HepG2 (cell line): ENCODE data around the gene PLA2G2E. TPM values are rescaled to one million over a fixed set of nuclear protein-coding genes. Genes with fewer than 3 reads are reported as not detected.
A peak's percentile ranks its signal among the peaks of the same experiment; 100 is the strongest.

ENCODE experiments used
- ATAC-seq: fragments of 200-7000 bp; cut with Tn5 transposase; 3 replicates; pipeline ENCODE4 v1.9.1; 2020; ENCODE audit warnings: mild to moderate bottlenecking, moderate library complexity
- BruUV-seq: library from RNA; stranded (reverse); fragments of 400-500 nt; replicated peaks from 2 replicates; lab custom pipeline; 2021; lab: Mats Ljungman, UMichigan
- CTCF ChIA-PET: fragments of 300-600 bp; formaldehyde crosslinking; extraction: SDS; loops from one replicate; lab custom pipeline; 2021; ENCODE audit warnings: low total read pairs, inconsistent platforms, low intra/inter-chr PET ratio; lab: Yijun Ruan, JAX
- POLR2A ChIA-PET: fragments of 350-600 bp; sonication (Branson Sonifier 250); formaldehyde crosslinking; loops from one replicate; lab custom pipeline; 2020; ENCODE audit warnings: antibody characterized with exemption, inconsistent platforms; lab: Yijun Ruan, JAX
- DNase-seq: peaks from one replicate; pipeline ENCODE4 v3.0.0-alpha.2; 2015; ENCODE audit warnings: low spot score
- FAIRE-seq: peaks from 3 replicates; lab custom pipeline; 2011; peaks lifted over from hg19 to GRCh38; lab: Jason Lieb, UNC
- H2AFZ ChIP-seq: one replicate; pipeline ENCODE4 v1.6.1; 2011; ENCODE audit warnings: low read length, inconsistent platforms
- H3K27ac ChIP-seq: fragments of 300-600 bp; 3 replicates; pipeline ENCODE4 v1.8.0; 2011; ENCODE audit warnings: mixed run types, mild to moderate bottlenecking, mixed read lengths, low read length, inconsistent platforms; ENCODE audit not compliant: insufficient read depth; ENCODE audit errors: extremely low read length
- H3K27me3 ChIP-seq, 2 experiments: fragments of 200-600 bp in 1 of 2; 2 replicates in 1 of 2; 3 replicates in 1 of 2; pipeline versions ENCODE4 v1.6.0 to v1.8.0; 2011; ENCODE audit warnings: low read length in 2 of 2, mild to moderate bottlenecking in 2 of 2, moderate library complexity in 2 of 2, inconsistent platforms in 1 of 2; ENCODE audit not compliant: insufficient read depth in 2 of 2, control insufficient read depth in 1 of 2
- H3K36me3 ChIP-seq, 2 experiments: fragments of 200-600 bp in 1 of 2; replicated peaks in 1 of 2; 2 replicates in 1 of 2; 3 replicates in 1 of 2; pipeline versions ENCODE4 v1.5.1 to v1.8.0; 2011; ENCODE audit warnings: low read length in 2 of 2, inconsistent platforms in 1 of 2; ENCODE audit not compliant: insufficient read depth in 2 of 2, control insufficient read depth in 1 of 2
- H3K4me1 ChIP-seq: 2 replicates; pipeline ENCODE4 v1.5.1; 2012; ENCODE audit warnings: low read length, inconsistent platforms; ENCODE audit not compliant: insufficient read depth
- H3K4me2 ChIP-seq: 2 replicates; pipeline ENCODE4 v1.6.0; 2011; ENCODE audit warnings: low read depth, low read length, inconsistent platforms
- H3K4me3 ChIP-seq, 3 experiments: fragments of 200-600 bp in 1 of 3; sonication (generic), shearing (Covaris generic) in 1 of 3; replicated peaks in 1 of 3; 2 replicates each; pipeline ENCODE4 v1.5.1; 2011 to 2016; ENCODE audit warnings: low read length in 3 of 3, inconsistent platforms in 2 of 3, low read depth in 2 of 3, mild to moderate bottlenecking in 2 of 3, control low read depth in 1 of 3, mixed read lengths in 1 of 3; ENCODE audit not compliant: insufficient read depth in 1 of 3
- H3K79me2 ChIP-seq: one replicate; pipeline ENCODE4 v1.6.1; 2011; ENCODE audit warnings: low read length, inconsistent platforms; ENCODE audit not compliant: insufficient read depth
- H3K9ac ChIP-seq: 2 replicates; pipeline ENCODE4 v1.6.0; 2011; ENCODE audit warnings: mild to moderate bottlenecking, low read depth, low read length, inconsistent platforms; ENCODE audit not compliant: insufficient read depth
- H3K9me3 ChIP-seq: 2 replicates; pipeline ENCODE4 v1.5.1; 2012; ENCODE audit warnings: mild to moderate bottlenecking, low read length
- H4K20me1 ChIP-seq: 2 replicates; pipeline ENCODE4 v1.6.0; 2011; ENCODE audit warnings: inconsistent platforms, mild to moderate bottlenecking, low read length, moderate library complexity; ENCODE audit not compliant: insufficient read depth
- BCL6 ChIP-seq: IDR thresholded peaks from 2 replicates; pipeline ENCODE4 v1.6.1; 2016; ENCODE audit warnings: missing genetic modification reagents, missing compliant biosample characterization
- KLF6 ChIP-seq: IDR thresholded peaks from 2 replicates; pipeline ENCODE4 v1.8.0; 2016; ENCODE audit warnings: missing biosample characterization, missing genetic modification reagents
- NFATC3 ChIP-seq: sonication (generic); formaldehyde crosslinking; IDR thresholded peaks from 2 replicates; pipeline ENCODE4 v1.5.1; 2020; ENCODE audit warnings: mild to moderate bottlenecking, missing genetic modification reagents
- NFE2 ChIP-seq: sonication (generic); formaldehyde crosslinking; IDR thresholded peaks from 2 replicates; pipeline ENCODE4 v1.4.0; 2020; ENCODE audit warnings: missing genetic modification reagents
- NPAS2 ChIP-seq: sonication (generic); formaldehyde crosslinking; IDR thresholded peaks from 2 replicates; pipeline ENCODE4 v1.8.0; 2022; ENCODE audit warnings: mild to moderate bottlenecking, missing genetic modification reagents, borderline replicate concordance
- RFX1 ChIP-seq: fragments of 450-650 bp; IDR thresholded peaks from 2 replicates; pipeline ENCODE4 v1.6.1; 2017
- RXRA ChIP-seq: sonication (generic); formaldehyde crosslinking; IDR thresholded peaks from 2 replicates; pipeline ENCODE4 v1.5.1; 2020; ENCODE audit warnings: missing genetic modification reagents
- SMC3 ChIP-seq: IDR thresholded peaks from 2 replicates; pipeline ENCODE4 v1.6.1; 2011; ENCODE audit warnings: low read length, improper control_type of control experiment
- STAG1 ChIP-seq: sonication (generic); formaldehyde crosslinking; IDR thresholded peaks from 2 replicates; pipeline ENCODE4 v1.4.0; 2020; ENCODE audit warnings: missing genetic modification reagents
- XRCC5 ChIP-seq: fragments of 200-400 bp; formaldehyde crosslinking; optimal IDR thresholded peaks from 2 replicates; pipeline ENCODE3; 2017; ENCODE audit warnings: mild to moderate bottlenecking, low read length
- ZBTB8A ChIP-seq: sonication (generic); formaldehyde crosslinking; IDR thresholded peaks from 2 replicates; pipeline ENCODE4 v1.4.0; 2020; ENCODE audit warnings: mild to moderate bottlenecking, low read depth, missing genetic modification reagents, borderline replicate concordance
- ZNF350 ChIP-seq: sonication (generic); formaldehyde crosslinking; IDR thresholded peaks from 2 replicates; pipeline ENCODE4 v1.4.0; 2020; ENCODE audit warnings: mild to moderate bottlenecking, low read depth, missing genetic modification reagents, borderline replicate concordance
- WGBS: methylation state at CpG from one replicate; pipeline ENCODE4 v1.1.6; 2017; ENCODE audit warnings: low lambda C conversion rate; 5-methylcytosine and 5-hydroxymethylcytosine counted together
- in situ Hi-C: cut with HindIII; loops from 2 replicates; pipeline ENCODE4 v1.10.0; 2017; ENCODE audit warnings: low pct_unique_long_range_greater_than_20kb; ENCODE audit not compliant: extremely low pct_ligation_motif_present
- intact Hi-C: fragments of 100-400 bp; cut with micrococcal nuclease; formaldehyde crosslinking; loops from one replicate; pipeline ENCODE4 v1.10.0; 2022; ENCODE audit not compliant: unreplicated experiment
- polyA plus RNA-seq, 8 experiments: library from polyadenylated mRNA; depleted of rRNA in 3 of 8; stranded (reverse) in 7 of 8; unstranded in 1 of 8; fragments of >200 nt; fragmentation: Illumina TruSeq in 4 of 8; extraction: Trizol in 4 of 8; gene quantifications; 2 replicates each; pipeline versions ENCODE4 v1.2.1 to v1.2.3, GENCODE V29; 2011 to 2016; ENCODE audit warnings: low read depth in 4 of 8, missing spikeins in 1 of 8, mixed read lengths in 1 of 8; ENCODE audit not compliant: insufficient read depth in 1 of 8
- total RNA-seq, 5 experiments: library from RNA; depleted of rRNA; stranded (reverse); fragments of >200 nt; fragmentation: Illumina TruSeq; extraction: Trizol; gene quantifications; 2 replicates each; pipeline ENCODE4 v1.2.3, GENCODE V29; 2016; ENCODE audit warnings: low read depth in 1 of 5
- TF ChIP-seq, protein P1 (sequence below): sonication (generic); formaldehyde crosslinking; IDR thresholded peaks from 2 replicates; pipeline ENCODE4 v1.4.0; 2020; ENCODE audit warnings: missing genetic modification reagents, low read depth, mild to moderate bottlenecking, borderline replicate concordance
- TF ChIP-seq, protein P2 (sequence below): sonication (generic); formaldehyde crosslinking; IDR thresholded peaks from 2 replicates; pipeline ENCODE4 v1.5.0; 2020; ENCODE audit warnings: mild to moderate bottlenecking, missing genetic modification reagents, moderate library complexity
- TF ChIP-seq, protein P3 (sequence below): sonication (generic); formaldehyde crosslinking; IDR thresholded peaks from 2 replicates; pipeline ENCODE4 v1.5.1; 2020; ENCODE audit warnings: mild to moderate bottlenecking, moderate library complexity, missing genetic modification reagents

Gene PLA2G2E
- total and polyA plus RNA-seq, 2 of the 13 experiments (the other 11 are each of a cell fraction or from before 2014, with no cell fraction given) = not detected

DNA sequence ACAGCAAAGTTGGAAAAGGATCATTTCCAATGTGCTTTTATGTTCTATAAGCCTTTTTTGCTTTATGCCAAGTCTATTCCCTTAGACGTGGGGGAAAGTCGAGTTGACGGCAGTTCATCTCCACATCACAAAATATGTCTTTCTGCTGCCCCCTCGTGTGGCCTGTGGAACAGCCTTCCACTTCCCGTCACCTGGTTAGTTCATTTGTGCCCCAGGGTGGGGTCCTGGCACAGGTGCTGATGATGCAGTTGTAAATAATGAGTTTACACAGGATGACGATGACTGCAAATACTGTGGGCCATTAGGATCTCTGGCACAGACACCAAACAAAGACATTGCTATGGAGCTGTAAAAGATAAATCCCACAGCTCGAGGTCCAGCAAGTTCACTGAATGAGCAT lies 51.2 kb downstream of the PLA2G2E start:
- no peak overlapping the region for H2AFZ ChIP-seq
- BruUV-seq = no TSS peak
- H3K4me3 ChIP-seq = no peak overlapping the region
- no peaks in the 10 kb centered on the region for H4K20me1 ChIP-seq
- no peaks in the 10 kb centered on the region for H3K9me3 ChIP-seq
- no peaks in the 10 kb centered on the region for H3K4me1 ChIP-seq
- DNase-seq (peak; percentile 29), ATAC-seq (peak; percentile 45; the same call in 1 of the 3 replicates), FAIRE-seq (peak; percentile 26)
- in situ Hi-C loops (no loop called here), intact Hi-C loops (loop anchor here (2.0 kb wide), 1 partner anchor 109 kb away; no protein-coding TSS in a partner anchor)
- H3K27me3 ChIP-seq = 0 out of 5 replicates have a peak, but pooled peaks cover 0 to 3% of the 10 kb centered on the region in 2 experiments
- no peak overlapping the region for H3K27ac ChIP-seq
- TF ChIP-seq NFE2 (no peak), NPAS2 (CRISPR knock-in tag) (no peak), XRCC5 (peak; percentile 20), ZBTB8A (CRISPR knock-in tag) (no peak), NFATC3 (CRISPR knock-in tag) (no peak), RFX1 (no peak), RXRA (peak; percentile 22; the same call in 1 of the 2 replicates), STAG1 (CRISPR knock-in tag) (peak; percentile 85), SMC3 (peak; percentile 54; the same call in 1 of the 2 replicates), KLF6 (CRISPR knock-in tag) (no peak), ZNF350 (CRISPR knock-in tag) (no peak), BCL6 (CRISPR knock-in tag) (no peak)
- TF ChIP-seq, protein P1, sequence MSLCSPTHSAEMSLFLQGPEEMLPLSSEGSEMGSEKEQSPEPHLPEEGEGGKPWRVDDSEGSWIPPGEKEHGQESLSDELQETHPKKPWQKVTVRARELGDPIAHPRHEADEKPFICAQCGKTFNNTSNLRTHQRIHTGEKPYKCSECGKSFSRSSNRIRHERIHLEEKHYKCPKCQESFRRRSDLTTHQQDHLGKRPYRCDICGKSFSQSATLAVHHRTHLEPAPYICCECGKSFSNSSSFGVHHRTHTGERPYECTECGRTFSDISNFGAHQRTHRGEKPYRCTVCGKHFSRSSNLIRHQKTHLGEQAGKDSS = no peak
- TF ChIP-seq, protein P2, sequence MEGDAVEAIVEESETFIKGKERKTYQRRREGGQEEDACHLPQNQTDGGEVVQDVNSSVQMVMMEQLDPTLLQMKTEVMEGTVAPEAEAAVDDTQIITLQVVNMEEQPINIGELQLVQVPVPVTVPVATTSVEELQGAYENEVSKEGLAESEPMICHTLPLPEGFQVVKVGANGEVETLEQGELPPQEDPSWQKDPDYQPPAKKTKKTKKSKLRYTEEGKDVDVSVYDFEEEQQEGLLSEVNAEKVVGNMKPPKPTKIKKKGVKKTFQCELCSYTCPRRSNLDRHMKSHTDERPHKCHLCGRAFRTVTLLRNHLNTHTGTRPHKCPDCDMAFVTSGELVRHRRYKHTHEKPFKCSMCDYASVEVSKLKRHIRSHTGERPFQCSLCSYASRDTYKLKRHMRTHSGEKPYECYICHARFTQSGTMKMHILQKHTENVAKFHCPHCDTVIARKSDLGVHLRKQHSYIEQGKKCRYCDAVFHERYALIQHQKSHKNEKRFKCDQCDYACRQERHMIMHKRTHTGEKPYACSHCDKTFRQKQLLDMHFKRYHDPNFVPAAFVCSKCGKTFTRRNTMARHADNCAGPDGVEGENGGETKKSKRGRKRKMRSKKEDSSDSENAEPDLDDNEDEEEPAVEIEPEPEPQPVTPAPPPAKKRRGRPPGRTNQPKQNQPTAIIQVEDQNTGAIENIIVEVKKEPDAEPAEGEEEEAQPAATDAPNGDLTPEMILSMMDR = peak; percentile 71
- TF ChIP-seq, protein P3, sequence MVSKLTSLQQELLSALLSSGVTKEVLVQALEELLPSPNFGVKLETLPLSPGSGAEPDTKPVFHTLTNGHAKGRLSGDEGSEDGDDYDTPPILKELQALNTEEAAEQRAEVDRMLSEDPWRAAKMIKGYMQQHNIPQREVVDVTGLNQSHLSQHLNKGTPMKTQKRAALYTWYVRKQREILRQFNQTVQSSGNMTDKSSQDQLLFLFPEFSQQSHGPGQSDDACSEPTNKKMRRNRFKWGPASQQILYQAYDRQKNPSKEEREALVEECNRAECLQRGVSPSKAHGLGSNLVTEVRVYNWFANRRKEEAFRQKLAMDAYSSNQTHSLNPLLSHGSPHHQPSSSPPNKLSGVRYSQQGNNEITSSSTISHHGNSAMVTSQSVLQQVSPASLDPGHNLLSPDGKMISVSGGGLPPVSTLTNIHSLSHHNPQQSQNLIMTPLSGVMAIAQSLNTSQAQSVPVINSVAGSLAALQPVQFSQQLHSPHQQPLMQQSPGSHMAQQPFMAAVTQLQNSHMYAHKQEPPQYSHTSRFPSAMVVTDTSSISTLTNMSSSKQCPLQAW = 0 out of 2 replicates have a peak, but pooled peaks have one; percentile 29
- no peaks in the 10 kb centered on the region for H3K36me3 ChIP-seq
- ChIA-PET POLR2A (no interaction called here), CTCF (interaction anchor here (1.4 to 1.6 kb wide), 2 partner anchors 110 to 157 kb away, joined by 5 read pairs; no protein-coding TSS in a partner anchor)
- no peak overlapping the region for H3K9ac ChIP-seq
- WGBS = 4% methylated on average over 7 of the region's 7 CpGs
- no peak overlapping the region for H3K4me2 ChIP-seq
- no peaks in the 10 kb centered on the region for H3K79me2 ChIP-seq
